Neural progenitor cell (in vitro differentiated cells): ENCODE results near the gene TWIST1. TPM values are rescaled to one million over a fixed set of nuclear protein-coding genes. Genes with fewer than 3 reads are reported as not detected.

Experiments used
- DNase-seq: peaks from one replicate; pipeline ENCODE4 v3.0.0-alpha.2; 2016; ENCODE audit warnings: low spot score
- H2AFZ ChIP-seq: fragments of 200-600 bp; sonication (generic); replicated peaks from 2 replicates; pipeline ENCODE4 v1.6.1; 2016; ENCODE audit warnings: antibody characterized with exemption
- H3F3A ChIP-seq: fragments of 200-600 bp; sonication (generic); 2 replicates; pipeline ENCODE4 v1.6.1; 2016; ENCODE audit warnings: antibody characterized with exemption, low read depth
- H3K27ac ChIP-seq: fragments of 200-600 bp; sonication (generic); 2 replicates; pipeline ENCODE4 v1.5.1; 2016; ENCODE audit warnings: mild to moderate bottlenecking
- H3K27me3 ChIP-seq: fragments of 200-600 bp; sonication (generic); 2 replicates; pipeline ENCODE4 v1.6.1; 2016; ENCODE audit warnings: mild to moderate bottlenecking, moderate library complexity
- H3K36me3 ChIP-seq: fragments of 200-600 bp; sonication (generic); 2 replicates; pipeline ENCODE4 v1.5.1; 2016
- H3K4me1 ChIP-seq: fragments of 200-600 bp; sonication (generic); 2 replicates; pipeline ENCODE4 v1.6.1; 2016; ENCODE audit warnings: mixed run types
- H3K4me2 ChIP-seq: fragments of 200-600 bp; sonication (generic); 2 replicates; pipeline ENCODE4 v1.6.1; 2016
- H3K4me3 ChIP-seq: fragments of 200-600 bp; sonication (generic); 2 replicates; pipeline ENCODE4 v1.5.1; 2016
- H3K79me2 ChIP-seq: fragments of 200-600 bp; sonication (generic); 2 replicates; pipeline ENCODE4 v1.6.1; 2016; ENCODE audit warnings: low read depth
- H3K9ac ChIP-seq: fragments of 200-600 bp; sonication (generic); 2 replicates; pipeline ENCODE4 v1.6.1; 2016
- H3K9me3 ChIP-seq: fragments of 200-600 bp; sonication (generic); 2 replicates; pipeline ENCODE4 v1.5.1; 2016; ENCODE audit warnings: low read depth
- H4K20me1 ChIP-seq: fragments of 200-600 bp; sonication (generic); 2 replicates; pipeline ENCODE4 v1.6.1; 2016; ENCODE audit warnings: low read depth
- H3K27ac Mint-ChIP-seq: 3 replicates; pipeline ENCODE4 v1.8.0; 2021; ENCODE audit warnings: mixed read lengths
- H3K27me3 Mint-ChIP-seq: 2 replicates; pipeline ENCODE4 v1.8.0; 2022; ENCODE audit warnings: low read depth, mild to moderate bottlenecking, inconsistent platforms, moderate library complexity, mixed read lengths; ENCODE audit not compliant: insufficient read depth
- H3K36me3 Mint-ChIP-seq: 3 replicates; pipeline ENCODE4 v1.8.0; 2021; ENCODE audit warnings: mixed read lengths
- H3K4me1 Mint-ChIP-seq: 3 replicates; pipeline ENCODE4 v1.8.0; 2021; ENCODE audit warnings: mixed read lengths
- H3K4me3 Mint-ChIP-seq: 3 replicates; pipeline ENCODE4 v1.8.0; 2021; ENCODE audit warnings: mild to moderate bottlenecking, moderate library complexity, mixed read lengths
- H3K9me3 Mint-ChIP-seq: 3 replicates; pipeline ENCODE4 v1.8.0; 2020; ENCODE audit warnings: mixed read lengths
- CTCF ChIP-seq: fragments of 200-600 bp; sonication (generic); IDR thresholded peaks from 2 replicates; pipeline ENCODE4 v1.5.1; 2017; ENCODE audit warnings: antibody characterized with exemption, mild to moderate bottlenecking
- EZH2 ChIP-seq: fragments of 200-600 bp; sonication (generic); IDR thresholded peaks from 2 replicates; pipeline ENCODE4 v1.6.1; 2017; ENCODE audit warnings: antibody characterized with exemption, mild to moderate bottlenecking, moderate library complexity
- EZH2phosphoT487 ChIP-seq: fragments of 200-600 bp; sonication (generic); IDR thresholded peaks from 2 replicates; pipeline ENCODE4 v1.6.1; 2017; ENCODE audit warnings: antibody characterized with exemption
- total RNA-seq: library from RNA; depleted of rRNA; stranded (reverse); fragments of >200 nt; gene quantifications from 2 replicates; pipeline ENCODE4 v1.2.3, GENCODE V29; 2015; ENCODE audit warnings: low replicate concordance

TWIST1 gene
- total RNA-seq, 1 donor from 2014 or later = not detected

- Histone ChIP-seq H3K4me1 (no peaks in the 10 kb centered on the region), H3K27ac (no peak overlapping the region), H3K79me2 (no peaks in the 10 kb centered on the region), H3F3A (no peaks in the 10 kb centered on the region), H3K36me3 (no peaks in the 10 kb centered on the region), H3K9me3 (no peaks in the 10 kb centered on the region), H4K20me1 (no peaks in the 10 kb centered on the region), H3K4me3 (no peak overlapping the region), H3K4me2 (no peak overlapping the region), H2AFZ (no peak overlapping the region), H3K27me3 (peaks cover 54% of the 10 kb centered on the region), H3K9ac (no peak overlapping the region)
- Mint-ChIP-seq H3K4me3 (no peak overlapping the region), H3K36me3 (no peaks in the 10 kb centered on the region), H3K4me1 (no peaks in the 10 kb centered on the region), H3K9me3 (no peaks in the 10 kb centered on the region), H3K27ac (no peak overlapping the region), H3K27me3 (peaks cover 2% of the 10 kb centered on the region)
- DNase-seq = no peak
- TF ChIP-seq EZH2phosphoT487 = no peak
- TF ChIP-seq EZH2 = no peak
- no peak for TF ChIP-seq CTCF
These were observed 18.2 kb downstream of the TWIST1 start for GRCh38 chr7:19099194-19099593.

DNA sequence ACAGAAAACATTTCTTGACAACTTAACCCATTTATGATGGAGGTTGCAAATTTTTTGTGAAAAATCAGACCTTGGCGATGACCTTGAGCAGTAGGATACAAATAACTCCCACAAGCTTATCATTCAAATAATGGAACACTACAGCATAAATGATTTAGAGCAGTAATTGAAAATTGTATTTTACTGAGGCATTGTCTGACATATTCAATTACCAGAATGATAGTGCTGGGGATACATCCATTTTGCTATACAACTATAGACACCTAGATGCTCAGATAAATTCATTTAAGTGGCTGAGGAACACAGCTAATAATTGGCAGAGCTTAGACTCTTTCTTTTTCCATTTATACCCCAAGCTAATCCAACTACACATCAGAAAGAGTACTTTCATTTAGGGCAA lies 18.9 kb downstream of the TWIST1 start:
- TF ChIP-seq EZH2phosphoT487 = no peak
- no peak for TF ChIP-seq EZH2
- TF ChIP-seq CTCF = no peak

DNA sequence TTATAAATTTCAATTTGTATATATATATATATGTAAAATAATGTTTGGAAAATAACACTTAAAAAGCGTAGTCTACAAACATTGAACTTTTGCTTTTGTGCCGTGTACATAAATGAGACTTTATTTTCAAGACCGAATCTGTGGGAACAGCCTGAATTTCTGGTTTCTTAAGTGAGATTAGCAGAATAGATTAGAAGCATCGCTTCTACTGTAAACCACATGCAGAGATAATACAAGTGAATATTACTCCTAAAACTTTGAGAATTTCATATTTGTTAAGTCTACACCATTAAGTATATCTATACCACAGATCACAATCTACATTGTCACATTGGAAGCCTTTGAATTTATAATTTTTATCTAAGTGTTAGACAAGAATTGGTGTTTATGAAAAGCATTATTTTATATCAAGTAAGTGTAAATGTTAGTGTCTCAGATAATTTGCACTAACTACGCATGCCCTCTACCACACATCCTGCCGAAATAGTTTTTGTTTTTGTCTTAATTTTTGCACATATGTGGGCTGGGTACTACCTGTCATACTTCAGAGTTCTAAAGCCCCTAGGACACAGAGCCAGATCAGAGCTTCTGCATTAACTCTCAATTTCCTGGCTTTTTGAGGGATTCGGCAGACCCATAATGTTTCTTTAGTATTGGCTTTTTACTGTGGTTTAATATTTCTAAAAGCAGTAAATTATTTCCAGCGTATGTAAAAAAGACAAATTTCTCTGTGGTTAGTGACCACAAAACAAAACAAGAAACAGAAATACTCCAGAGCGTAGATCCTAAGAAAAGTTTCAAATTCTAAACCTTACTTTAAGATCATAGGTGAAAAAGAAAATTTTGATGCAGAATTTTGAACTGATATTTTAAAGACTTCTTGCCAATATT lies 20.0 kb downstream of the TWIST1 start:
- Histone ChIP-seq H3K4me3 (no peak overlapping the region), H3K4me2 (no peak overlapping the region), H3K9ac (no peak overlapping the region), H3K36me3 (no peaks in the 10 kb centered on the region), H3K4me1 (no peaks in the 10 kb centered on the region), H3K79me2 (no peaks in the 10 kb centered on the region), H3K27ac (no peak overlapping the region), H3K27me3 (peaks cover 36% of the 10 kb centered on the region), H3K9me3 (no peaks in the 10 kb centered on the region), H2AFZ (no peak overlapping the region), H4K20me1 (no peaks in the 10 kb centered on the region), H3F3A (no peaks in the 10 kb centered on the region)
- H3K36me3 Mint-ChIP-seq = no peaks in the 10 kb centered on the region
- DNase-seq = no peak
- H3K4me1 Mint-ChIP-seq = no peaks in the 10 kb centered on the region
- no peak overlapping the region for H3K4me3 Mint-ChIP-seq
- TF ChIP-seq EZH2 = no peak
- no peak for TF ChIP-seq EZH2phosphoT487
- TF ChIP-seq CTCF = no peak
- no peak overlapping the region for H3K27ac Mint-ChIP-seq
- H3K9me3 Mint-ChIP-seq = no peaks in the 10 kb centered on the region
- H3K27me3 Mint-ChIP-seq = peaks cover 2% of the 10 kb centered on the region

More for the DNA sequence above, 18.9 kb downstream of the TWIST1 start:
- no peaks in the 10 kb centered on the region for H4K20me1 ChIP-seq
- no peak overlapping the region for H3K9ac ChIP-seq
- Mint-ChIP-seq H3K27me3 (peaks cover 2% of the 10 kb centered on the region), H3K36me3 (no peaks in the 10 kb centered on the region), H3K4me1 (no peaks in the 10 kb centered on the region), H3K4me3 (no peak overlapping the region), H3K27ac (no peak overlapping the region), H3K9me3 (no peaks in the 10 kb centered on the region)
- H3K4me3 ChIP-seq = no peak overlapping the region
- H3K4me1 ChIP-seq = no peaks in the 10 kb centered on the region
- H3K27me3 ChIP-seq = peaks cover 47% of the 10 kb centered on the region
- H3K79me2 ChIP-seq = no peaks in the 10 kb centered on the region
- no peak for DNase-seq
- no peak overlapping the region for H3K4me2 ChIP-seq
- H3K36me3 ChIP-seq = no peaks in the 10 kb centered on the region
- no peaks in the 10 kb centered on the region for H3F3A ChIP-seq
- no peak overlapping the region for H3K27ac ChIP-seq
- no peaks in the 10 kb centered on the region for H3K9me3 ChIP-seq
- H2AFZ ChIP-seq = no peak overlapping the region
